RWPE1 (cell line): Measurements from ENCODE around the gene AKT3.
A peak's percentile ranks its signal among the peaks of the same experiment; 100 is the strongest.
"Not testable (repeated sequence)": the region's sequence is repeated elsewhere in the genome, so short reads cannot be mapped to it uniquely, and the experiment has no call there.

Experiments used
- CTCF ChIA-PET: fragments of 350-600 bp; sonication (Branson Sonifier 250); formaldehyde crosslinking; extraction: SDS; loops from one replicate; lab custom pipeline; 2021; lab: Yijun Ruan, JAX
- POLR2A ChIA-PET: fragments of 400-600 bp; formaldehyde crosslinking; extraction: SDS; loops from one replicate; lab custom pipeline; 2020; ENCODE audit warnings: antibody characterized with exemption; ENCODE audit not compliant: low non-redundant PET; lab: Yijun Ruan, JAX
- DNase-seq: peaks from one replicate; pipeline ENCODE4 v3.0.0; 2012; ENCODE audit warnings: low spot score
- H3K27ac ChIP-seq: fragments of 450-650 bp; 2 replicates; pipeline ENCODE4 v1.5.1; 2017
- CTCF ChIP-seq: fragments of 450-650 bp; conservative IDR thresholded peaks from 2 replicates; pipeline ENCODE4 v1.5.1; 2017; ENCODE audit warnings: low read depth, mild to moderate bottlenecking

The AKT3 gene

GRCh38 chr1:243596431-243597062 is 253.5 kb downstream of the AKT3 start:
- peak; percentile 45 for DNase-seq

GRCh38 chr1:243595527-243596210 is 254.4 kb downstream of the AKT3 start:
- peak; percentile 13 for DNase-seq
- ChIA-PET POLR2A (no interaction called here), CTCF (interaction anchor here (0.9 kb wide), 1 partner anchor 10 kb away, joined by 5 read pairs; no protein-coding TSS in a partner anchor)
- TF ChIP-seq CTCF: no peak
- H3K27ac ChIP-seq: no peak overlapping the region

More at GRCh38 chr1:243596431-243597062, 253.5 kb downstream of the AKT3 start:
- POLR2A ChIA-PET: no interaction called here
- CTCF ChIA-PET: interaction anchor here (0.9 kb wide), 1 partner anchor 11 kb away, joined by 5 read pairs; no protein-coding TSS in a partner anchor
- no peak overlapping the region for H3K27ac ChIP-seq
- no peak for TF ChIP-seq CTCF

GRCh38 chr1:243594455-243594854 is 255.6 kb downstream of the AKT3 start:
- DNase-seq: no peak
- ChIA-PET POLR2A (no interaction called here), CTCF (no interaction called here)
- TF ChIP-seq CTCF: no peak
- H3K27ac ChIP-seq: no peak overlapping the region

- DNase-seq, H3K27ac ChIP-seq, CTCF ChIA-PET, POLR2A ChIA-PET: not testable (repeated sequence)
Measured at GRCh38 chr1:243589286-243589685, 260.8 kb downstream of the AKT3 start.

GRCh38 chr1:243587823-243588560 is 262.1 kb downstream of the AKT3 start:
- TF ChIP-seq CTCF: no peak
- H3K27ac ChIP-seq: no peak overlapping the region
- DNase-seq: no peak
- ChIA-PET CTCF (no interaction called here), POLR2A (no interaction called here)

GRCh38 chr1:243587285-243587684 is 262.8 kb downstream of the AKT3 start:
- ChIA-PET POLR2A (no interaction called here), CTCF (no interaction called here)
- no peak for TF ChIP-seq CTCF
- DNase-seq: no peak
- H3K27ac ChIP-seq: no peak overlapping the region
